Islet precursor cell (in vitro differentiated cells): ENCODE results near the gene NTN3.
"Not testable (repeated sequence)": the region's sequence is repeated elsewhere in the genome, so short reads cannot be mapped to it uniquely, and the experiment has no call there.

Source experiments
- DNase-seq: peaks from one replicate; pipeline ENCODE4 v3.0.0-alpha.2; 2018

NTN3 gene

GRCh38 chr16:2471016-2471652, at the start of gene NTN3:
Gene NTN3, plus strand, starts transcription at chr16:2471297. Its CDS starts 405 bp downstream, at chr16:2471702.
- DNase-seq, result peak; percentile 70

GRCh38 chr16:2422123-2422867, 48.8 kb upstream of the NTN3 start:
- DNase-seq, result no peak

- DNase-seq, result no peak
Measured at GRCh38 chr16:2424061-2425007, 46.8 kb upstream of the NTN3 start.

GRCh38 chr16:2425008-2425518, 46.0 kb upstream of the NTN3 start:
- no peak for DNase-seq

- no peak for DNase-seq
Measured at GRCh38 chr16:2425825-2426430, 45.2 kb upstream of the NTN3 start.

GRCh38 chr16:2426941-2427361, 44.1 kb upstream of the NTN3 start:
- no peak for DNase-seq

- DNase-seq, result no peak
Measured at GRCh38 chr16:2427526-2427925, 43.6 kb upstream of the NTN3 start.

- peak; percentile 82 for DNase-seq
Measured at GRCh38 chr16:2428051-2428783, 42.9 kb upstream of the NTN3 start.

- DNase-seq, result no peak
Measured at GRCh38 chr16:2428784-2429033, 42.4 kb upstream of the NTN3 start.

GRCh38 chr16:2429034-2429770, 41.9 kb upstream of the NTN3 start, which contains the start of gene CCNF:
Gene CCNF, plus strand, starts transcription at chr16:2429447. Its CDS starts 35 bp downstream, at chr16:2429482.
- peak; percentile 98 for DNase-seq

GRCh38 chr16:2429771-2430663, 41.1 kb upstream of the NTN3 start:
- DNase-seq, result peak; percentile 57

- DNase-seq, result peak; percentile 27
Measured at GRCh38 chr16:2432286-2432685, 38.8 kb upstream of the NTN3 start.

- DNase-seq, result peak; percentile 35
Measured at GRCh38 chr16:2432801-2433505, 38.1 kb upstream of the NTN3 start.

- not testable (repeated sequence) for DNase-seq
Measured at GRCh38 chr16:2435236-2435635, 35.9 kb upstream of the NTN3 start.

- no peak for DNase-seq
Measured at GRCh38 chr16:2436110-2436509, 35.0 kb upstream of the NTN3 start.

- peak; percentile 35 for DNase-seq
Measured at GRCh38 chr16:2437032-2437790, 33.9 kb upstream of the NTN3 start.

GRCh38 chr16:2438121-2438520, 33.0 kb upstream of the NTN3 start:
- no peak for DNase-seq

GRCh38 chr16:2439598-2439997, 31.5 kb upstream of the NTN3 start:
- DNase-seq, result no peak
